IMR-90 (cell line): ENCODE results near the gene PNMA1. TPM values are rescaled to one million over a fixed set of nuclear protein-coding genes. Genes with fewer than 3 reads are reported as not detected.
"Not testable (repeated sequence)": the region's sequence is repeated elsewhere in the genome, so short reads cannot be mapped to it uniquely, and the experiment has no call there.

ENCODE experiments used
- ATAC-seq: fragments of 200-7000 bp; cut with Tn5 transposase; 2 replicates; pipeline ENCODE4 v1.9.1; 2020; ENCODE audit warnings: low read depth, mild to moderate bottlenecking, moderate library complexity
- BruUV-seq: library from RNA; stranded (reverse); fragments of 400-500 nt; replicated peaks from 2 replicates; lab custom pipeline; 2021; lab: Mats Ljungman, UMichigan
- CTCF ChIA-PET: fragments of 300-600 bp; formaldehyde crosslinking; extraction: SDS; loops from one replicate; lab custom pipeline; 2021; ENCODE audit warnings: antibody characterized with exemption; lab: Yijun Ruan, JAX
- POLR2A ChIA-PET: fragments of 300-600 bp; sonication (Branson Sonifier 250); formaldehyde crosslinking; loops from one replicate; lab custom pipeline; 2022; ENCODE audit warnings: antibody characterized with exemption; ENCODE audit not compliant: unreplicated experiment; lab: Charles Lee
- DNase-seq: peaks from one replicate; pipeline ENCODE4 v3.0.0; 2013
- H2AFZ ChIP-seq: replicated peaks from 2 replicates; pipeline ENCODE3; 2013; ENCODE audit warnings: low read length, mild to moderate bottlenecking; ENCODE audit not compliant: poor library complexity
- H2AK5ac ChIP-seq: 2 replicates; pipeline ENCODE4 v1.6.1; 2013; ENCODE audit warnings: low read depth, low read length, inconsistent platforms
- H2AK9ac ChIP-seq: replicated peaks from 2 replicates; pipeline ENCODE3; 2013; ENCODE audit warnings: mild to moderate bottlenecking, low read depth, low read length, moderate library complexity; ENCODE audit not compliant: poor library complexity
- H2BK120ac ChIP-seq: 2 replicates; pipeline ENCODE4 v1.6.1; 2013; ENCODE audit warnings: low read depth, low read length, inconsistent platforms
- H2BK15ac ChIP-seq: 3 replicates; pipeline ENCODE4 v1.6.1; 2013; ENCODE audit warnings: low read depth, low read length, inconsistent platforms
- H2BK20ac ChIP-seq: 2 replicates; pipeline ENCODE4 v1.6.1; 2013; ENCODE audit warnings: low read depth, mild to moderate bottlenecking, inconsistent platforms, low read length, moderate library complexity
- H2BK5ac ChIP-seq: 2 replicates; pipeline ENCODE4 v1.6.1; 2013; ENCODE audit warnings: mild to moderate bottlenecking, low read depth, low read length, inconsistent platforms; ENCODE audit not compliant: poor library complexity, severe bottlenecking
- H3K14ac ChIP-seq: replicated peaks from 2 replicates; pipeline ENCODE4 v1.6.1; 2013; ENCODE audit warnings: low read depth, low read length, inconsistent platforms
- H3K18ac ChIP-seq: 2 replicates; pipeline ENCODE4 v1.6.1; 2013; ENCODE audit warnings: low read depth, low read length, control low read depth
- H3K23ac ChIP-seq: 2 replicates; pipeline ENCODE4 v1.6.1; 2013; ENCODE audit warnings: low read depth, low read length, inconsistent platforms
- H3K27ac ChIP-seq: 2 replicates; pipeline ENCODE4 v1.5.1; 2013; ENCODE audit warnings: mild to moderate bottlenecking, control low read depth, low read length; ENCODE audit not compliant: insufficient read depth
- H3K27me3 ChIP-seq: 2 replicates; pipeline ENCODE4 v1.6.1; 2013; ENCODE audit warnings: low read length; ENCODE audit not compliant: control insufficient read depth, insufficient read depth
- H3K36me3 ChIP-seq: 2 replicates; pipeline ENCODE4 v1.6.1; 2013; ENCODE audit warnings: low read length, mixed read lengths; ENCODE audit not compliant: control insufficient read depth, insufficient read depth
- H3K4ac ChIP-seq: 2 replicates; pipeline ENCODE4 v1.6.1; 2013; ENCODE audit warnings: low read depth, low read length, inconsistent platforms
- H3K4me1 ChIP-seq: 2 replicates; pipeline ENCODE4 v1.6.1; 2013; ENCODE audit warnings: low read length, mixed read lengths; ENCODE audit not compliant: control insufficient read depth, insufficient read depth
- H3K4me2 ChIP-seq: 2 replicates; pipeline ENCODE4 v1.6.1; 2013; ENCODE audit warnings: low read depth, mild to moderate bottlenecking, control low read depth, low read length, moderate library complexity
- H3K4me3 ChIP-seq: 2 replicates; pipeline ENCODE4 v1.5.1; 2013; ENCODE audit warnings: low read depth, mild to moderate bottlenecking, control low read depth, low read length, moderate library complexity; ENCODE audit not compliant: insufficient read depth
- H3K56ac ChIP-seq: 2 replicates; pipeline ENCODE4 v1.6.1; 2013; ENCODE audit warnings: low read length, inconsistent platforms; ENCODE audit not compliant: insufficient read depth; ENCODE audit errors: extremely low read depth
- H3K79me1 ChIP-seq, 2 experiments: 2 replicates each; pipeline ENCODE4 v1.6.1; 2013; ENCODE audit warnings: low read length in 2 of 2, inconsistent platforms in 1 of 2, low read depth in 1 of 2
- H3K9ac ChIP-seq: 2 replicates; pipeline ENCODE4 v1.6.1; 2013; ENCODE audit warnings: low read depth, low read length, control low read depth
- H3K9me1 ChIP-seq: 2 replicates; pipeline ENCODE4 v1.6.1; 2013; ENCODE audit warnings: low read length, inconsistent platforms; ENCODE audit not compliant: insufficient read depth
- H3K9me3 ChIP-seq: 2 replicates; pipeline ENCODE4 v1.6.1; 2013; ENCODE audit warnings: low read length; ENCODE audit not compliant: control insufficient read depth, insufficient read depth
- H4K20me1 ChIP-seq: 2 replicates; pipeline ENCODE4 v1.6.1; 2013; ENCODE audit warnings: low read length, inconsistent platforms; ENCODE audit not compliant: insufficient read depth
- H4K5ac ChIP-seq: 2 replicates; pipeline ENCODE4 v1.6.1; 2013; ENCODE audit warnings: mild to moderate bottlenecking, low read depth, low read length, control low read depth
- H4K8ac ChIP-seq, 2 experiments: 2 replicates each; pipeline ENCODE4 v1.6.1; 2013; ENCODE audit warnings: low read depth in 2 of 2, low read length in 2 of 2, control low read depth in 1 of 2, inconsistent platforms in 1 of 2
- H4K91ac ChIP-seq: 2 replicates; pipeline ENCODE4 v1.6.1; 2013; ENCODE audit warnings: low read depth, low read length, inconsistent platforms; ENCODE audit not compliant: insufficient read depth
- POLR2A ChIP-seq: IDR thresholded peaks from 2 replicates; pipeline ENCODE4 v1.6.1; 2012; ENCODE audit warnings: mild to moderate bottlenecking, low read depth, low read length
- USF2 ChIP-seq: fragments of 150-350 bp; IDR thresholded peaks from 2 replicates; pipeline ENCODE4 v1.6.1; 2017; ENCODE audit warnings: mild to moderate bottlenecking, antibody characterized with exemption, low read length, low read depth
- WGBS, 2 experiments: methylation state at CpG; one replicate each; pipeline versions ENCODE4 v1.1.5 to v1.1.7; 2013; ENCODE audit warnings: missing lambda C conversion rate in 2 of 2; ENCODE audit not compliant: insufficient read length in 1 of 2; ENCODE audit errors: extremely low coverage in 2 of 2; 5-methylcytosine and 5-hydroxymethylcytosine counted together
- dilution Hi-C: fragments of 300-500 bp; cut with HindIII; formaldehyde crosslinking; loops from one replicate; pipeline ENCODE4 v1.14.3; 2018; ENCODE audit warnings: low sequenced_read_pairs; ENCODE audit not compliant: unreplicated experiment
- in situ Hi-C: fragments of 300-500 bp; cut with MboI; formaldehyde crosslinking; loops from 3 replicates; pipeline ENCODE4 v1.14.3; 2019; ENCODE audit warnings: low sequenced_read_pairs, inconsistent platforms, mixed read lengths
- intact Hi-C: fragments of 100-400 bp; cut with micrococcal nuclease; formaldehyde crosslinking; loops from 2 replicates; pipeline ENCODE4 v1.10.0; 2022
- polyA plus RNA-seq, 3 experiments: library from polyadenylated mRNA; depleted of rRNA; stranded (reverse); fragments of >200 nt; gene quantifications; 2 replicates each; pipeline ENCODE4 v1.2.3, GENCODE V29; 2012; ENCODE audit warnings: low replicate concordance in 1 of 3
- total RNA-seq: library from RNA; depleted of rRNA; stranded (reverse); fragments of >200 nt; gene quantifications from 2 replicates; pipeline ENCODE4 v1.2.3, GENCODE V29; 2012

The PNMA1 gene
- total and polyA plus RNA-seq, 2 of the 4 experiments (the other 2 are of a cell fraction), result 6.5 to 28.2 TPM

GRCh38 chr14:73709904-73710469 lies 4.2 kb downstream of the PNMA1 start:
- ChIA-PET POLR2A (no interaction called here), CTCF (no interaction called here)
- Histone ChIP-seq H2BK20ac (peak overlapping the region; percentile 19; the same call in 1 of the 2 replicates), H2BK120ac (0 out of 2 replicates have a peak overlapping the region, but pooled peaks have one; percentile 18), H2AK9ac (peak overlapping the region; percentile 24), H3K4me2 (no peak overlapping the region), H3K27ac (no peak overlapping the region), H3K56ac (no peak overlapping the region), H2BK5ac (no peak overlapping the region), H3K4me3 (no peak overlapping the region), H3K9me3 (no peaks in the 10 kb centered on the region), H4K20me1 (peaks cover 36% of the 10 kb centered on the region), H3K36me3 (peaks cover 3% of the 10 kb centered on the region; the same call in 1 of the 2 replicates), H2BK15ac (no peak overlapping the region), H2AFZ (no peak overlapping the region), H3K79me1 (peaks cover 19 to 44% of the 10 kb centered on the region in 2 experiments), H3K18ac (no peak overlapping the region), H4K91ac (no peak overlapping the region), H3K23ac (peak overlapping the region; percentile 87; the same call in 1 of the 2 replicates), H4K5ac (no peak overlapping the region), H3K27me3 (no peaks in the 10 kb centered on the region), H3K9ac (no peak overlapping the region), H2AK5ac (peak overlapping the region; percentile 23; the same call in 1 of the 2 replicates), H3K9me1 (peaks cover 8% of the 10 kb centered on the region), H4K8ac (peak overlapping the region in 1 of 2 experiments; percentile 38; a peak in 1 of 4 replicates), H3K14ac (peak overlapping the region; percentile 66; the same call in 1 of the 2 replicates), H3K4me1 (peaks cover 3% of the 10 kb centered on the region), H3K4ac (peak overlapping the region; percentile 74)
- BruUV-seq, result no TSS peak
- DNase-seq (no peak), ATAC-seq (no peak)
- WGBS, 2 experiments, result 92% methylated on average over 5 of the region's 8 CpGs; no CpG with 5 or more reads in 1 of the 2 experiments
- intact Hi-C loops, result no loop called here
- TF ChIP-seq POLR2A (0 out of 2 replicates have a peak, but pooled peaks have one; percentile 34), USF2 (no peak)
- dilution Hi-C loops, result no loop called here
- in situ Hi-C loops, result no loop called here

- H2AK5ac ChIP-seq, H3K18ac ChIP-seq, H2BK15ac ChIP-seq, POLR2A ChIA-PET, in situ Hi-C loops, H2AFZ ChIP-seq, H3K14ac ChIP-seq, ATAC-seq, H3K36me3 ChIP-seq, H3K23ac ChIP-seq, H2AK9ac ChIP-seq, H3K9ac ChIP-seq, H2BK20ac ChIP-seq, H3K9me1 ChIP-seq, H3K27ac ChIP-seq, H3K4me3 ChIP-seq, H3K4me1 ChIP-seq, DNase-seq, intact Hi-C loops, H2BK120ac ChIP-seq, BruUV-seq, H2BK5ac ChIP-seq, H3K9me3 ChIP-seq, CTCF ChIA-PET, dilution Hi-C loops, H4K5ac ChIP-seq, H3K4me2 ChIP-seq, H4K91ac ChIP-seq, H3K4ac ChIP-seq, H3K27me3 ChIP-seq, H3K56ac ChIP-seq, H4K8ac ChIP-seq: not testable (repeated sequence)
- Histone ChIP-seq H4K20me1 (peaks cover 25% of the 10 kb centered on the region), H3K79me1 (peaks cover 14 to 33% of the 10 kb centered on the region in 2 experiments)
- 67% methylated on average over 2 of the region's 4 CpGs; no CpG with 5 or more reads in 1 of the 2 experiments for WGBS, 2 experiments
These were observed 6.1 kb downstream of the PNMA1 start for GRCh38 chr14:73708076-73708475.
